ENCODE measurements around the gene JMJD1C. TPM values are rescaled to one million over a fixed set of nuclear protein-coding genes. Genes with fewer than 3 reads are reported as not detected.
"Not testable (repeated sequence)": the region's sequence is repeated elsewhere in the genome, so short reads cannot be mapped to it uniquely, and the experiment has no call there.

Gene JMJD1C, protein sequence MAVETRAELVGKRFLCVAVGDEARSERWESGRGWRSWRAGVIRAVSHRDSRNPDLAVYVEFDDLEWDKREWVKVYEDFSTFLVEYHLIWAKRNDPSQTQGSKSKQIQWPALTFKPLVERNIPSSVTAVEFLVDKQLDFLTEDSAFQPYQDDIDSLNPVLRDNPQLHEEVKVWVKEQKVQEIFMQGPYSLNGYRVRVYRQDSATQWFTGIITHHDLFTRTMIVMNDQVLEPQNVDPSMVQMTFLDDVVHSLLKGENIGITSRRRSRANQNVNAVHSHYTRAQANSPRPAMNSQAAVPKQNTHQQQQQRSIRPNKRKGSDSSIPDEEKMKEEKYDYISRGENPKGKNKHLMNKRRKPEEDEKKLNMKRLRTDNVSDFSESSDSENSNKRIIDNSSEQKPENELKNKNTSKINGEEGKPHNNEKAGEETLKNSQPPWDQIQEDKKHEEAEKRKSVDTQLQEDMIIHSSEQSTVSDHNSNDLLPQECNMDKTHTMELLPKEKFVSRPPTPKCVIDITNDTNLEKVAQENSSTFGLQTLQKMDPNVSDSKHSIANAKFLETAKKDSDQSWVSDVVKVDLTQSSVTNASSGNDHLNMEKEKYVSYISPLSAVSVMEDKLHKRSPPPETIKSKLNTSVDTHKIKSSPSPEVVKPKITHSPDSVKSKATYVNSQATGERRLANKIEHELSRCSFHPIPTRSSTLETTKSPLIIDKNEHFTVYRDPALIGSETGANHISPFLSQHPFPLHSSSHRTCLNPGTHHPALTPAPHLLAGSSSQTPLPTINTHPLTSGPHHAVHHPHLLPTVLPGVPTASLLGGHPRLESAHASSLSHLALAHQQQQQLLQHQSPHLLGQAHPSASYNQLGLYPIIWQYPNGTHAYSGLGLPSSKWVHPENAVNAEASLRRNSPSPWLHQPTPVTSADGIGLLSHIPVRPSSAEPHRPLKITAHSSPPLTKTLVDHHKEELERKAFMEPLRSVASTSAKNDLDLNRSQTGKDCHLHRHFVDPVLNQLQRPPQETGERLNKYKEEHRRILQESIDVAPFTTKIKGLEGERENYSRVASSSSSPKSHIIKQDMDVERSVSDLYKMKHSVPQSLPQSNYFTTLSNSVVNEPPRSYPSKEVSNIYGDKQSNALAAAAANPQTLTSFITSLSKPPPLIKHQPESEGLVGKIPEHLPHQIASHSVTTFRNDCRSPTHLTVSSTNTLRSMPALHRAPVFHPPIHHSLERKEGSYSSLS (N-terminal part only)
- total RNA-seq (2014; rRNA removed; shearing (Covaris generic)): 93.6 and 112 TPM in 2 replicates

DNA sequence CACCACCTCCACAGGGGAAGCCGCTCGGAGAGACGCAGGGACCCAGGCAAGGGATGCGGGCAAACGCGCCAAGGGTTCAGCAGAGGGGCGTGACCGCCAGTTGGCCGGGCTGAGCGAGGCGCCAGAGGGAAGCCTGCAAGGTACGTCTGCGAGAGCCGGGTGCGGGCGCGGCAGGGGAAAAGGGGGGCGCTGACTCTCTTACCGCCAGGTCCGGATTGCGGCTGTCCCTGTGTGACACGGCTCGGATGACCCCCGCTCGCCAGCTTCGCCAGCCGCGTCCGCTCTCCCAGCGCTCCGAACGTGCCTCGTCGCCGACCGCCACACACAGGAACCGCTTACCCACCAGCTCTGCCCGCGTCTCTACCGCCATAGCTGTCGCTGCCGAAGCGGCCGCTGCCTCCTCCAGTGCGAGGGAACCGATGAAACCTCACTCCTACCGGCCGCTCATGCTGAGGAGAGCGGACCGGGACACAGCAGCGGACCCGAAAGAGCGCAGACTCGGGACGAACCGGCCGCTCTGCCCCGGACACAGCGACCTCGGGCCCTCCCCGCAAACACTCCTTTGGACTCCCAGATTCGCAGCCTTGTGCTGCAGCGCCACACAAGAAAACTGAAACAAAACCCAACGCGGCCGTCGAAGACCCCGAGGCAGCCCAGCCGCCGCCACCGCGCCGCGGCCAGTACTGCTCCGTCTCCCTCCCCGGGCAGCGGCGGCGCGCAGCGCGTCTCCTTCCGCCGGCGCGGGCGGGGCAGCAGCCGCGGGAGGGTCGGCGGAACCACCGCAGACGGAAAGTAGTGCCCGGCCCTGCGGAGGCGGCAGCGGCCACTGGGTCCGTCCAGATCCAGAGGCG lies at the start of gene JMJD1C:
TSS of gene JMJD1C (minus strand) at position 685 of the 851 bp plus-strand sequence. CDS start at position 370, 315 bp downstream.
- Histone ChIP-seq H3K9me3 (replicated peaks) (no peaks in the 10 kb centered on the region), H3K27ac (peak within 1 kb of the TSS; percentile 81), H3K36me3 (no peaks in the 10 kb centered on the region), H3K4me1 (0 out of 2 replicates have a peak, but pooled peaks cover 2% of the 10 kb centered on the region), H3K4me3 (peak within 1 kb of the TSS; percentile 80), H3K27me3 (no peaks in the 10 kb centered on the region)
- DNase-seq: peak; percentile 77

- H3K4me3 ChIP-seq: no peak overlapping the region
- H3K36me3 ChIP-seq: no peaks in the 10 kb centered on the region
- peak; percentile 31 to 58 for DNase-seq
- H3K9me3 ChIP-seq (replicated peaks): no peaks in the 10 kb centered on the region
- H3K27me3 ChIP-seq: no peaks in the 10 kb centered on the region
- H3K4me1 ChIP-seq: peaks cover 9% of the 10 kb centered on the region; the same call in 1 of the 2 replicates
- peak overlapping the region; percentile 30 for H3K27ac ChIP-seq
These were observed 49.4 kb upstream of the JMJD1C start for GRCh38 chr10:63515002-63515763.

DNA sequence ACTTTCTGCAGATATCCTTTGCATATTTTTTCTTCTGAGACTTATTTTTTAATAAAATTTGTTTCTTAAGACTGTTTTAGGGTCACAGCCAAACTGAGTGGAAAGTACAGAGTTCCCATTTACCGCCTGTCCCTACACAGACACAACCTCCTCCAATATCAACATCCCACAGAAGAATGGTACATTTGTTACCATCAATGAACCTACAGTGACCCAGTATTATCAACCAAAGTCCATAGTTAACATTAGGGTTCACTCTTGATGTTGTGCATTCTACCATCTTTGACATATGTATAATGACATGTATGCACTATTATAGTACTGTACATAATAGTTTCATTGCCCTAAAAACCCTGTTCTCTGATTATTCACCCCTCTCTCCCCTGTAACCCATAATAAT lies 40.8 kb upstream of the JMJD1C start:
- Histone ChIP-seq H3K9me3 (replicated peaks) (no peaks in the 10 kb centered on the region), H3K36me3 (no peaks in the 10 kb centered on the region; the same call in 1 of the 2 replicates), H3K4me3 (no peak overlapping the region), H3K4me1 (no peaks in the 10 kb centered on the region), H3K27ac (no peak overlapping the region), H3K27me3 (no peaks in the 10 kb centered on the region)
- DNase-seq: no peak

GRCh38 chr10:63505562-63505961 lies 39.8 kb upstream of the JMJD1C start:
- H3K4me3 ChIP-seq: no peak overlapping the region
- H3K27me3 ChIP-seq: no peaks in the 10 kb centered on the region
- H3K4me1 ChIP-seq: no peaks in the 10 kb centered on the region
- no peak for DNase-seq
- H3K9me3 ChIP-seq (replicated peaks): no peaks in the 10 kb centered on the region
- H3K27ac ChIP-seq: no peak overlapping the region
- H3K36me3 ChIP-seq: no peaks in the 10 kb centered on the region; the same call in 1 of the 2 replicates

GRCh38 chr10:63504145-63504881 lies 38.5 kb upstream of the JMJD1C start:
- no peak overlapping the region for H3K27ac ChIP-seq
- DNase-seq: peak in 1 of 2 experiments; percentile 9
- no peak overlapping the region for H3K4me3 ChIP-seq
- H3K9me3 ChIP-seq (replicated peaks): no peaks in the 10 kb centered on the region
- no peaks in the 10 kb centered on the region for H3K27me3 ChIP-seq
- H3K4me1 ChIP-seq: no peaks in the 10 kb centered on the region
- no peaks in the 10 kb centered on the region; the same call in 1 of the 2 replicates for H3K36me3 ChIP-seq

DNA sequence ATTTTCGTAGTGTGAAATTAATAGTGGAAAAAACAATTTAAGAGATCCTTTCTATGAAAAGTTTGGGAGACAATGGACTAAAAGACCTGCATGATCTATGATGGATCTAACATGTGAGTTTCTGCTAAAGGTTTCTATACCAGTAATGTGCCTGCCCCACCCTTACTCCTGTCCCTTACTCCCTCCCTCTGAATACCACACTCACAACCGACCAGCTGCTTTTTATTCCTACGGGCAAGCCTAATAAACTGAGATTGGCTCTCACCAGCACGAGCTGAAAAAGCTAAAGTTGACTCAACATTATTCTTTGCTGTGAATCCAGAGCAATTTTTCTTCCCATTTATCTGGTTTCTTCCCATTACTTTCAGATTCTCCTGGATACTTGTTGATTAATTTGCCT lies 37.6 kb upstream of the JMJD1C start:
- H3K27ac ChIP-seq: no peak overlapping the region
- no peak for DNase-seq
- no peaks in the 10 kb centered on the region for H3K4me1 ChIP-seq
- H3K9me3 ChIP-seq (replicated peaks): no peaks in the 10 kb centered on the region
- H3K27me3 ChIP-seq: no peaks in the 10 kb centered on the region
- H3K36me3 ChIP-seq: no peaks in the 10 kb centered on the region
- H3K4me3 ChIP-seq: no peak overlapping the region

DNA sequence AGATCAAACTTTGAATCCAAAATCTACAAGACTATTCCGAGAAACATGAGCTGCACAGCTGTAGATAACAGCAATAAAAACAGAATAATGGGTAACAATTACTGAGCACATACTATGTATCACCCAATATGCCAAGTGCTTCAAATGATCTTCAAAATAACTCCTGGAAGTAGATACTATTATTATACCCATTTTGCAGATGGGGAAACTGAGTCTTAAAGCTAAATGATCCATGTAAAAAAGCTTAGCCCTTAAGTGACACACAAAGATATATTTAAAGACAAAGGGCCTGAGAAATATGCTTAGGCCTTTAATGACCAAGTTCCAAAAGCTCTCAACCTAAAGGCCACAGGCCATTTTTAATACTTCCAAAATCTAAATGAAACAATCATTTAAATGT lies 37.1 kb upstream of the JMJD1C start:
- Histone ChIP-seq H3K4me3 (no peak overlapping the region), H3K27ac (no peak overlapping the region), H3K27me3 (no peaks in the 10 kb centered on the region), H3K36me3 (no peaks in the 10 kb centered on the region), H3K9me3 (replicated peaks) (no peaks in the 10 kb centered on the region), H3K4me1 (no peaks in the 10 kb centered on the region)
- no peak for DNase-seq

- no peak for DNase-seq
- Histone ChIP-seq H3K27ac (no peak overlapping the region), H3K4me1 (no peaks in the 10 kb centered on the region), H3K4me3 (no peak overlapping the region), H3K27me3 (no peaks in the 10 kb centered on the region), H3K9me3 (replicated peaks) (no peaks in the 10 kb centered on the region), H3K36me3 (no peaks in the 10 kb centered on the region)
These were observed 36.2 kb upstream of the JMJD1C start for GRCh38 chr10:63501954-63502353.

GRCh38 chr10:63500551-63500950 lies 34.8 kb upstream of the JMJD1C start:
- not testable (repeated sequence) for H3K27ac ChIP-seq; H3K4me1 ChIP-seq; H3K9me3 ChIP-seq (replicated peaks); DNase-seq; H3K4me3 ChIP-seq; H3K27me3 ChIP-seq; H3K36me3 ChIP-seq

DNA sequence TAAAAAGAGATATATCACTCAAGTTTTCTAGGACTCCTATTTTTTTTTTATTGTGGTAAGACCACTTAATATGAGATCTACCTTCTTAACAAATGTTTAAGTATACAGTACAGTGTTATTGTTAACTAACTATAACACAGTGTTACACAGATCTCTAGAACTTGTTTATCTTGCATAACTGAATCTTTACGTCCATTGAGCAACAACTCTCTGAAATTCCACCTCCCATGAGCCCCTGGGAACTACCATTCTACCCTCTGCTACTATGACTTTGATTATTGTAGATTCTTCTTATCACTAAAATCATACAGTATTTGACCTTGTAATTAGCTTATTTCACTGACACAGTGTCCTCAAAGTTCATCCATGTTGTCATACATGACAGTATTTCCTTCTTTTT lies 32.9 kb upstream of the JMJD1C start:
- H3K27ac ChIP-seq: no peak overlapping the region
- no peaks in the 10 kb centered on the region for H3K9me3 ChIP-seq (replicated peaks)
- H3K4me3 ChIP-seq: no peak overlapping the region
- H3K36me3 ChIP-seq: no peaks in the 10 kb centered on the region; the same call in 1 of the 2 replicates
- H3K4me1 ChIP-seq: no peaks in the 10 kb centered on the region
- no peaks in the 10 kb centered on the region for H3K27me3 ChIP-seq
- DNase-seq: no peak

DNA sequence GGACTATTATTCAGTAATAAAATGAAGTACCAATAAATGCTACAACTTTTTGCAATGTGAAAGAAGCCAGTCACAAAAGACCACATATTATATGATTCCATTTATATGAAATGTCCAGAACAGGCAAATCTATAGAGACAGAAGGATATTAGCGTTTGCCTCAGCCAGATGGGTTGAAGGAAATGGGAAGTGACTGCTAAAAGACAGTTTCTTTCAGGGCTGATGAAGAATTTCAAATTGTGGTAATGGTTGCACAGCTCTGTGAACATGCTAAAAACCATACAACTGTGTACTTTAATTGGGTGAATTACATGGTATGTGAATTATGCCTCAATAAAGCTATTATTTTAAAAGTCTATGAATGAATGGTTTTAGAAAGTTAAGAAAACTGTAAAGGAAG lies 31.5 kb upstream of the JMJD1C start:
- DNase-seq: no peak
- H3K4me1 ChIP-seq: no peaks in the 10 kb centered on the region
- no peaks in the 10 kb centered on the region for H3K9me3 ChIP-seq (replicated peaks)
- no peaks in the 10 kb centered on the region; the same call in 1 of the 2 replicates for H3K36me3 ChIP-seq
- H3K27ac ChIP-seq: no peak overlapping the region
- no peaks in the 10 kb centered on the region for H3K27me3 ChIP-seq
- no peak overlapping the region for H3K4me3 ChIP-seq

DNA sequence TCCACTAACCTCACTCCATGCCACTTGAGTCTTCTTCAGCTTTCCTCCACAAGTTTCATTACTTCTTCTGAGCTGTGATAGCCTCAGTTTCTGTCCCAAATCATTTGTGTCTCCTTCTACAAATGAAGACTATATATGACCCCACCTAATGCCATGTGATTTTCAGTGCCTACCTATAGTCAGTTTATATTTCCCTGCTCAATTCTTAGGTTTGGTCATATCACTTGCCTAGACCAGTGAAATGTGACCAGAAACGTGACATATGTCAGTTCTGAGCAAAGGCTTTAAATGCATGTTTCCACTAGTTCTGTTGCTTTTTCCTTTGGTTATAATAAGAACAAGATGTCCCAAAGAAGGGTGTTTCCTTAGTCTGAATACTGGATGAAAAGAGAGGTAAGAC lies 30.8 kb upstream of the JMJD1C start:
- no peaks in the 10 kb centered on the region; the same call in 1 of the 2 replicates for H3K36me3 ChIP-seq
- H3K4me1 ChIP-seq: no peaks in the 10 kb centered on the region
- no peaks in the 10 kb centered on the region for H3K27me3 ChIP-seq
- H3K9me3 ChIP-seq (replicated peaks): no peaks in the 10 kb centered on the region
- DNase-seq: no peak
- H3K4me3 ChIP-seq: no peak overlapping the region
- no peak overlapping the region for H3K27ac ChIP-seq

GRCh38 chr10:63494951-63495350 lies 29.2 kb upstream of the JMJD1C start:
- DNase-seq: no peak
- Histone ChIP-seq H3K9me3 (replicated peaks) (no peaks in the 10 kb centered on the region), H3K27me3 (no peaks in the 10 kb centered on the region), H3K4me3 (no peak overlapping the region), H3K4me1 (no peaks in the 10 kb centered on the region), H3K27ac (no peak overlapping the region), H3K36me3 (no peaks in the 10 kb centered on the region; the same call in 1 of the 2 replicates)

All from SJCRH30 (cell line).